ENCODE results near the gene SLC1A7.

SLC1A7 gene

GRCh38 chr1:53092659-53093450, 49.6 kb downstream of the SLC1A7 start:
- FAIRE-seq, result no peak
- TF ChIP-seq POLR2A (IDR thresholded peaks at IDR 0.05; ENCODE audit: low read depth, low read length) (no peak), POLR2AphosphoS5 (IDR thresholded peaks at IDR 0.05; ENCODE audit: low read depth, low read length) (no peak), TAF1 (IDR thresholded peaks at IDR 0.05; ENCODE audit: borderline replicate concordance, low read depth, low read length) (no peak)
- DNase-seq (ENCODE audit: insufficient read length), result no peak

- FAIRE-seq, result no peak
- no peak for DNase-seq (ENCODE audit: insufficient read length)
- TF ChIP-seq POLR2AphosphoS5 (IDR thresholded peaks at IDR 0.05; ENCODE audit: low read depth, low read length) (no peak), POLR2A (IDR thresholded peaks at IDR 0.05; ENCODE audit: low read depth, low read length) (no peak), TAF1 (IDR thresholded peaks at IDR 0.05; ENCODE audit: borderline replicate concordance, low read depth, low read length) (no peak)
Observed at GRCh38 chr1:53091841-53092645, 50.4 kb downstream of the SLC1A7 start.

DNA sequence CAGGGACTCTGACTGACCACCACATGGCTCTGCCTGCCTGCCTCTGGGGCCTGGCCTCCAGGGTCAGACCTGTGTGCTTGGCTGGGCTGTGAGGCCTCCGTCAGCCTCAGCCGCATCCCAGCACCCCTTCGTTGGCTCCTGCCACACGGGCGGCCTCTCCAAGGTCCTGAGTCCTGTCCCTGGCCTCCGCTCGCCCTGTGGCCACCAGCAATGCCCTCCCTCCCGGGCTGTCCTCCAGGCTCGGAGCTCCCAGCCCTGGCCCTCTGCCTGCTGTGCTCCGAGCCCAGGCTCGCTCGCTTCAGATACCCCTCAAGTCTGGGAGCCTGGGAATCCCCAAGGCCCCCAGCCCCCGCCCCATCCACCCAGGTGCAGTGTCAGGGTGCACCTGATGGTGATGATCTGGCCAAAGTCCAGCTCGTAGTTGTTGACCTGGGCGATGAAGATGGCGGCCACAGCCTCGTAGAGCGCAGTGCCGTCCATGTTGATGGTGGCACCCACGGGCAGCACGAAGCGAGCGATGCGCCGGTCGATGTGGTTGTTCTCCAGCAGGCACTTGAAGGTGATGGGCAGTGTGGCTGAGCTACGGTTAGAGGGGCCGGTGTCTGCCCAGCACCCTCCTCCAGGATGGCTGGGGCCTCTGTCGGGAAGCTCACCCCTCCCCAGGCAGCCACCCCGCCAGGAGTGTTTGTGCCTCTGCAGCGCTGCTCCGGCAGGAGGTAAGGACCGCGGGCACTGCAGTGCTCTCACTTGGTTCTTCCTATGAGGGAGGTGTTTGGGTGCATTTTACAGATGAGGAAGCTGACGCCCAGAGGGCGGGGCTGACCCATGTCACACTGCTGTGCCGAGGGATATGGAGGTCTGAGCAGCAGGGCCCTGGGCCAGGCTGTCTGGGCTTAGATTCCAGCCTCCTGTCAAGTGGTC, 52.0 kb downstream of the SLC1A7 start:
- TF ChIP-seq TAF1 (IDR thresholded peaks at IDR 0.05; ENCODE audit: borderline replicate concordance, low read depth, low read length), result no peak
- TF ChIP-seq POLR2AphosphoS5 (IDR thresholded peaks at IDR 0.05; ENCODE audit: low read depth, low read length), result no peak
- TF ChIP-seq POLR2A (IDR thresholded peaks at IDR 0.05; ENCODE audit: low read depth, low read length), result no peak
- DNase-seq (ENCODE audit: insufficient read length) (no peak), FAIRE-seq (no peak)

- no peak for FAIRE-seq
- TF ChIP-seq POLR2AphosphoS5 (IDR thresholded peaks at IDR 0.05; ENCODE audit: low read depth, low read length), result no peak
- no peak for TF ChIP-seq TAF1 (IDR thresholded peaks at IDR 0.05; ENCODE audit: borderline replicate concordance, low read depth, low read length)
- TF ChIP-seq POLR2A (IDR thresholded peaks at IDR 0.05; ENCODE audit: low read depth, low read length), result no peak
- no peak for DNase-seq (ENCODE audit: insufficient read length)
Observed at GRCh38 chr1:53089478-53090226, 52.8 kb downstream of the SLC1A7 start.

- FAIRE-seq (no peak), DNase-seq (ENCODE audit: insufficient read length) (no peak)
- TF ChIP-seq TAF1 (IDR thresholded peaks at IDR 0.05; ENCODE audit: borderline replicate concordance, low read depth, low read length) (no peak), POLR2A (IDR thresholded peaks at IDR 0.05; ENCODE audit: low read depth, low read length) (no peak), POLR2AphosphoS5 (IDR thresholded peaks at IDR 0.05; ENCODE audit: low read depth, low read length) (no peak)
Observed at GRCh38 chr1:53088616-53089300, 53.7 kb downstream of the SLC1A7 start.

DNA sequence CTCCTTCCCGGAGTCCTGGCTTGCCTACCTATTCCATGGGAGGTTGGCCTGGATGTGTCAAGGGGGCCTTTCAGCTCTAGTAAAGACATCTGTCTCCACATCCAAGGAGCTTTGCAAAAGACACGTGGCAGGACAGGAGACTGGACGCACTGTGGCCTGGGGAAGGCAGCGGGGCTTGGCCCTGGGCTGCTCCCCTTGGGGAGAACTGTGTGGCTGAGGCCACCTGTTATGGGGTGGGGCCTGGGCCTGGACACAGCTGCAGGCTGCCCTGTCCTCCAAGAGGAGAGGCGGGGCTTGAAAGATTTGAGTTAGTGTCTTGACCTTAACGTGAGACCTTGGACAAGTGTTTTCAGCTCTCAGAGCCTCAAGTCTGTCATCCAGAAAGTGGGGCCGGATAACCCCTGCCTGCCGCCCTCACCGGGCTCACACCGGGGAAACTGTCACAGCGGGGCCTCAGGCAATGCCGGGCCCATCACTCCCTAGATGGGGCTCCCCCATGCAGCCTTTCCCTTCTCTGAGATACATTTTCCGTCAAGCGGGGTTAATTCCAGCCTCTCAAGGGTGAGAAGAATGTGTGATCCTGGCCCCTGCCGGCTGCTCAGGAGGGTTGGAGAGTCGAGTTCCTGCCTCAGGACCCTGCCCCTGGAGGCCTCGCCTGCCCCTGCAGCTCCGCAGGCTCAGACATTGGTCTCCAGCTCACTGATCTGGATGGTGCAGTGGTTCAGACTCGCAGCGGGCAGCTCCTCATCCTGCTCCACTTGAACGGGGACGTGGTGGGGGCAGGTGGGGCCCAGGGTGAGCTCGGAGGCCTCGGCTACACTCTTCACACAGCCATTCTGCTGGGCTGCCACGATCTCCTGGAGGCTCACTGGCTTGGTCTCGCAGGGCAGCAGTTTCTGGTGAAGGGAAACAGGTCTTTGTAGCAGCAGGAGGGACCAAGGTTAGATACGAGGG, 54.8 kb downstream of the SLC1A7 start:
- FAIRE-seq, result no peak
- DNase-seq (ENCODE audit: insufficient read length), result no peak
- no peak for TF ChIP-seq POLR2A (IDR thresholded peaks at IDR 0.05; ENCODE audit: low read depth, low read length)
- TF ChIP-seq POLR2AphosphoS5 (IDR thresholded peaks at IDR 0.05; ENCODE audit: low read depth, low read length), result no peak

DNA sequence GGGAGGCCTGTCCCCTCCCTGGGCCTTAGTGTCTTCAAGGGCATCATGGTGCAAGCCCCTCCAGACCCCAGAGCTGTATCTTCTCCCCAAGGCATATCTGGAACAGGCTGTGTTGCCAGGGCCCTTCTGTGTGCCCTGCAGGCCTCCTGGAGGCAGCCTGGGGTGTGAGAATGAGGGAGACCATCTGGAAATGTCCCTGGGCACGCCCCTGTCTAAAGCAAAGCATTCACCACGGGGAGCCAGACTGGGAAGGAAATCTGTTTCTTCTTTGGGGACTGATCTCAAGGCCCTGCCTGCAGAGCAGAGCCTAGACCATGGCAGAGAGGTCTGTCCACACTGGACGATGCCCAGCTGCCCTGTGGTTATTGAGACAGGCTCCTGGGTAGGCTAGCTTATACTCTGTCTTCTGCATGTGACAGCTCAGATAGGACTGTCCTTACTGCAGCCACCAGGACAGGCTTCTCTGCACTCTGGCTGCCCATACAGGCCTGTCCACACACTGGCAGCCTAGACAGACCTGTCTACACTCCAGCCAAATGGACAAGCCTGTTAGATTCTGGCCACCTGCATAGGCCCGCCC, 55.9 kb downstream of the SLC1A7 start:
- TF ChIP-seq TAF1 (IDR thresholded peaks at IDR 0.05; ENCODE audit: borderline replicate concordance, low read depth, low read length) (no peak), POLR2AphosphoS5 (IDR thresholded peaks at IDR 0.05; ENCODE audit: low read depth, low read length) (no peak), POLR2A (IDR thresholded peaks at IDR 0.05; ENCODE audit: low read depth, low read length) (no peak)
- DNase-seq (ENCODE audit: insufficient read length), result no peak
- FAIRE-seq, result no peak

- FAIRE-seq (no peak), DNase-seq (ENCODE audit: insufficient read length) (no peak)
- TF ChIP-seq TAF1 (IDR thresholded peaks at IDR 0.05; ENCODE audit: borderline replicate concordance, low read depth, low read length) (no peak), POLR2A (IDR thresholded peaks at IDR 0.05; ENCODE audit: low read depth, low read length) (no peak), POLR2AphosphoS5 (IDR thresholded peaks at IDR 0.05; ENCODE audit: low read depth, low read length) (no peak)
Observed at GRCh38 chr1:53085405-53085804, 57.0 kb downstream of the SLC1A7 start.

DNA sequence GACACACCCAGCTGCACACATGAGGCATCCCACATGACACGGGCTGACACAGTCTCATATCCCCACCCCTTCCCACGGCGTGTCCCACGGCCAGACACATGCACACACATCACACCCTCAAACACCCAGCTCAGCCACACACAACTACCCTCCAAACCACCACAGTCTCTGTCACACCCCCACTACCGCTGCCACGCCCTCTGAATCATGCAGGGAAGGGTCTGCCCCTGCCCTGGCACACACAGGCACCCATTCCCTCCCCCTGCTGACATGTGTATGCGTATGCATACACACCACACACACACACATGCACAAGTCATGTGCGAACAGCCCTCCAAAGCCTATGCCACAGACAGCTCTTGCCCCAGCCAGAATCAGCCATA, 57.9 kb downstream of the SLC1A7 start:
- FAIRE-seq, result no peak

More for the DNA sequence above, 57.9 kb downstream of the SLC1A7 start:
- no peak for DNase-seq (ENCODE audit: insufficient read length)
- TF ChIP-seq POLR2A (IDR thresholded peaks at IDR 0.05; ENCODE audit: low read depth, low read length) (no peak), POLR2AphosphoS5 (IDR thresholded peaks at IDR 0.05; ENCODE audit: low read depth, low read length) (no peak), TAF1 (IDR thresholded peaks at IDR 0.05; ENCODE audit: borderline replicate concordance, low read depth, low read length) (no peak)
